WTC11 (cell line): ENCODE data around the gene CCDC57. TPM values are rescaled to one million over a fixed set of nuclear protein-coding genes. Genes with fewer than 3 reads are reported as not detected.

Experiments
- AFF4 ChIP-seq: sonication (generic); formaldehyde crosslinking; IDR thresholded peaks from 2 replicates; pipeline ENCODE4 v1.8.1; 2023; ENCODE audit warnings: mild to moderate bottlenecking, missing genetic modification reagents, borderline replicate concordance
- CBFB ChIP-seq: sonication (generic); formaldehyde crosslinking; IDR thresholded peaks from 2 replicates; pipeline ENCODE4 v1.8.1; 2022; ENCODE audit warnings: mild to moderate bottlenecking, low read depth, missing genetic modification reagents
- E2F1 ChIP-seq: sonication (generic); formaldehyde crosslinking; IDR thresholded peaks from 2 replicates; pipeline ENCODE4 v1.8.0; 2022; ENCODE audit warnings: mild to moderate bottlenecking, missing genetic modification reagents
- ELF4 ChIP-seq: sonication (generic); formaldehyde crosslinking; IDR thresholded peaks from 2 replicates; pipeline ENCODE4 v1.8.1; 2022; ENCODE audit warnings: low read depth, mild to moderate bottlenecking, moderate library complexity, missing genetic modification reagents
- ETV6 ChIP-seq: sonication (generic); formaldehyde crosslinking; IDR thresholded peaks from 2 replicates; pipeline ENCODE4 v1.8.1; 2022; ENCODE audit warnings: mild to moderate bottlenecking, missing genetic modification reagents
- FOXP1 ChIP-seq: sonication (generic); formaldehyde crosslinking; IDR thresholded peaks from 2 replicates; pipeline ENCODE4 v1.8.0; 2022; ENCODE audit warnings: missing genetic modification reagents, mild to moderate bottlenecking, moderate library complexity, borderline replicate concordance
- GRHL2 ChIP-seq: fragments of 250-450 bp; sonication (Bioruptor Pico); IDR thresholded peaks from 2 replicates; pipeline ENCODE4 v1.8.0; 2022; ENCODE audit warnings: mild to moderate bottlenecking, moderate library complexity; ENCODE audit not compliant: insufficient replicate concordance, severe bottlenecking
- HMGA2 ChIP-seq: fragments of 250-450 bp; sonication (Bioruptor Pico); IDR thresholded peaks from 2 replicates; pipeline ENCODE4 v1.4.0; 2021; ENCODE audit warnings: mild to moderate bottlenecking, moderate library complexity
- IRF2 ChIP-seq: sonication (generic); formaldehyde crosslinking; IDR thresholded peaks from 2 replicates; pipeline ENCODE4 v1.8.0; 2022; ENCODE audit warnings: low read depth, missing genetic modification reagents, borderline replicate concordance
- NR3C1 ChIP-seq: sonication (generic); formaldehyde crosslinking; conservative IDR thresholded peaks from 2 replicates; pipeline ENCODE4 v1.8.1; 2023; ENCODE audit warnings: low read depth, mild to moderate bottlenecking, missing genetic modification reagents
- PRRX2 ChIP-seq: fragments of 250-450 bp; sonication (Bioruptor Pico); IDR thresholded peaks from 2 replicates; pipeline ENCODE4 v1.8.0; 2021; ENCODE audit warnings: mild to moderate bottlenecking
- RORB ChIP-seq: fragments of 250-450 bp; sonication (Bioruptor Pico); IDR thresholded peaks from 2 replicates; pipeline ENCODE4 v1.9.0; 2021; ENCODE audit warnings: mild to moderate bottlenecking
- SP1 ChIP-seq: sonication (generic); formaldehyde crosslinking; conservative IDR thresholded peaks from 2 replicates; pipeline ENCODE4 v1.8.1; 2022; ENCODE audit warnings: missing genetic modification reagents
- TEAD1 ChIP-seq: sonication (generic); formaldehyde crosslinking; IDR thresholded peaks from 2 replicates; pipeline ENCODE4 v1.8.0; 2022; ENCODE audit warnings: mild to moderate bottlenecking, missing genetic modification reagents
- TP53 ChIP-seq: sonication (generic); formaldehyde crosslinking; IDR thresholded peaks from 2 replicates; pipeline ENCODE4 v1.8.1; 2023; ENCODE audit warnings: mild to moderate bottlenecking, missing genetic modification reagents
- ZNF138 ChIP-seq: sonication (generic); formaldehyde crosslinking; conservative IDR thresholded peaks from 2 replicates; pipeline ENCODE4 v1.8.1; 2022; ENCODE audit warnings: mild to moderate bottlenecking, moderate library complexity, missing genetic modification reagents
- ZNF317 ChIP-seq: sonication (generic); formaldehyde crosslinking; IDR thresholded peaks from 2 replicates; pipeline ENCODE4 v1.8.1; 2023; ENCODE audit warnings: low read depth, mild to moderate bottlenecking, moderate library complexity, missing genetic modification reagents, borderline replicate concordance
- ZSCAN18 ChIP-seq: fragments of 250-450 bp; sonication (Bioruptor Pico); IDR thresholded peaks from 2 replicates; pipeline ENCODE4 v2.1.2; 2022; ENCODE audit warnings: mild to moderate bottlenecking, moderate library complexity
- total RNA-seq: library from RNA; stranded (reverse); gene quantifications from 3 replicates; pipeline ENCODE4 v1.2.3, GENCODE V29; 2021
- TF ChIP-seq, protein P1 (sequence below): sonication (generic); formaldehyde crosslinking; IDR thresholded peaks from 2 replicates; pipeline ENCODE4 v1.8.1; 2023; ENCODE audit warnings: mild to moderate bottlenecking, missing genetic modification reagents, moderate library complexity
- TF ChIP-seq, protein P2 (sequence below): fragments of 250-450 bp; sonication (Bioruptor Pico); IDR thresholded peaks from 2 replicates; pipeline ENCODE4 v1.8.0; 2021; ENCODE audit warnings: mild to moderate bottlenecking
- TF ChIP-seq, protein P3 (sequence below): fragments of 200-600 bp; IDR thresholded peaks from 2 replicates; pipeline ENCODE4 v1.8.0; 2022; ENCODE audit warnings: antibody characterized with exemption
- TF ChIP-seq, protein P4 (sequence below): sonication (generic); formaldehyde crosslinking; IDR thresholded peaks from 2 replicates; pipeline ENCODE4 v1.8.1; 2023; ENCODE audit warnings: mild to moderate bottlenecking, missing genetic modification reagents

The CCDC57 gene
- total RNA-seq, 1 experiment from 2014 or later, result 20.0 TPM

DNA sequence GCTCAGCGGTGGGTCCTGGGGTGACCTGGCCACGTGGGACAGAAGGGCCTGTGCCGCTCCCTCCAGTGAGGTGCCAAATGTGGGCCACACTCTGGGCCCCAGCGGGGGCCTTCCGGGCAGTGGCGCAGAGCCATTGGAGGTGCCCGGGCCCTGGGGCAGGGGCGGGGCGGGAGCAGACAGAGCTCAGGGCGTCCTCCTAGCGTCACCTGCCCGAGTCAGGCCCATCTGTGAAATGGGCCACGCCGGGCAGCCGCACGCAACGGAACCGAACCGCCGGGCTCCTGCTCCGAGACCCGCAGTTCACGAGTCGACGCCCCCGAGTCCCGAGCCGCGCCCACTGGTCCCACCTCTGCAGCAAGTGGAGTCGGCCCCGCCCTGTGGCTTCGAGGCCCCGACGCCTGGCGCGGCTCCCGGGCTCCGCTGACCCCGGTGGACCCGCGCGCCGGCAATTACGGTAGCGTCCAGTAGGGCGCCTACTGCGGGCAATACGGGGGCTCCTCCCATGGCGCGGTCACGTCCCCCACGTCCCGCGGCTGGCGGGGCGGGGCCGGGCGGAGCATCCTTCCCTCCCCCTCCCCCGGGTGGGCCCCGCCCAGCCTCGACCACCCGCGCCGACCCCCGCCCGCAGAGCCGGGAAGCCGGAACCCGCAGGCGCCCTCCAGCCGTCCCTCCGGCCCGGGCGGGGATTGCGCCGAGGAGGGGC, 18.1 kb upstream of the CCDC57 start (continued):
- no peak for TF ChIP-seq ETV6 (CRISPR knock-in tag)
- TF ChIP-seq ZNF317, result no peak
- TF ChIP-seq FOXP1 (CRISPR knock-in tag), result 0 out of 2 replicates have a peak, but pooled peaks have one; percentile 15
- no peak for TF ChIP-seq ZNF138
- no peak for TF ChIP-seq GRHL2 (CRISPR knock-in tag)
- no peak for TF ChIP-seq NR3C1
- TF ChIP-seq TEAD1 (CRISPR knock-in tag), result peak; percentile 29; the same call in 1 of the 2 replicates
- no peak; the same call in 1 of the 2 replicates for TF ChIP-seq E2F1
- 0 out of 2 replicates have a peak, but pooled peaks have one; percentile 4 for TF ChIP-seq ZSCAN18
- TF ChIP-seq, protein P1, sequence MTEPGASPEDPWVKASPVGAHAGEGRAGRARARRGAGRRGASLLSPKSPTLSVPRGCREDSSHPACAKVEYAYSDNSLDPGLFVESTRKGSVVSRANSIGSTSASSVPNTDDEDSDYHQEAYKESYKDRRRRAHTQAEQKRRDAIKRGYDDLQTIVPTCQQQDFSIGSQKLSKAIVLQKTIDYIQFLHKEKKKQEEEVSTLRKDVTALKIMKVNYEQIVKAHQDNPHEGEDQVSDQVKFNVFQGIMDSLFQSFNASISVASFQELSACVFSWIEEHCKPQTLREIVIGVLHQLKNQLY, result 0 out of 2 replicates have a peak, but pooled peaks have one; percentile 38
- TF ChIP-seq AFF4, result no peak
- TF ChIP-seq PRRX2 (CRISPR knock-in tag), result no peak
- no peak for TF ChIP-seq HMGA2
- TF ChIP-seq, protein P2, sequence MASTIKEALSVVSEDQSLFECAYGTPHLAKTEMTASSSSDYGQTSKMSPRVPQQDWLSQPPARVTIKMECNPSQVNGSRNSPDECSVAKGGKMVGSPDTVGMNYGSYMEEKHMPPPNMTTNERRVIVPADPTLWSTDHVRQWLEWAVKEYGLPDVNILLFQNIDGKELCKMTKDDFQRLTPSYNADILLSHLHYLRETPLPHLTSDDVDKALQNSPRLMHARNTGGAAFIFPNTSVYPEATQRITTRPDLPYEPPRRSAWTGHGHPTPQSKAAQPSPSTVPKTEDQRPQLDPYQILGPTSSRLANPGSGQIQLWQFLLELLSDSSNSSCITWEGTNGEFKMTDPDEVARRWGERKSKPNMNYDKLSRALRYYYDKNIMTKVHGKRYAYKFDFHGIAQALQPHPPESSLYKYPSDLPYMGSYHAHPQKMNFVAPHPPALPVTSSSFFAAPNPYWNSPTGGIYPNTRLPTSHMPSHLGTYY (CRISPR knock-in tag), result no peak
- 0 out of 2 replicates have a peak, but pooled peaks have one; percentile 34 for TF ChIP-seq ELF4 (CRISPR knock-in tag)
- no peak for TF ChIP-seq IRF2 (CRISPR knock-in tag)
- no peak for TF ChIP-seq SP1
- TF ChIP-seq, protein P3, sequence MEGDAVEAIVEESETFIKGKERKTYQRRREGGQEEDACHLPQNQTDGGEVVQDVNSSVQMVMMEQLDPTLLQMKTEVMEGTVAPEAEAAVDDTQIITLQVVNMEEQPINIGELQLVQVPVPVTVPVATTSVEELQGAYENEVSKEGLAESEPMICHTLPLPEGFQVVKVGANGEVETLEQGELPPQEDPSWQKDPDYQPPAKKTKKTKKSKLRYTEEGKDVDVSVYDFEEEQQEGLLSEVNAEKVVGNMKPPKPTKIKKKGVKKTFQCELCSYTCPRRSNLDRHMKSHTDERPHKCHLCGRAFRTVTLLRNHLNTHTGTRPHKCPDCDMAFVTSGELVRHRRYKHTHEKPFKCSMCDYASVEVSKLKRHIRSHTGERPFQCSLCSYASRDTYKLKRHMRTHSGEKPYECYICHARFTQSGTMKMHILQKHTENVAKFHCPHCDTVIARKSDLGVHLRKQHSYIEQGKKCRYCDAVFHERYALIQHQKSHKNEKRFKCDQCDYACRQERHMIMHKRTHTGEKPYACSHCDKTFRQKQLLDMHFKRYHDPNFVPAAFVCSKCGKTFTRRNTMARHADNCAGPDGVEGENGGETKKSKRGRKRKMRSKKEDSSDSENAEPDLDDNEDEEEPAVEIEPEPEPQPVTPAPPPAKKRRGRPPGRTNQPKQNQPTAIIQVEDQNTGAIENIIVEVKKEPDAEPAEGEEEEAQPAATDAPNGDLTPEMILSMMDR, result peak; percentile 34
- TF ChIP-seq RORB (CRISPR knock-in tag), result no peak
- TF ChIP-seq, protein P4, sequence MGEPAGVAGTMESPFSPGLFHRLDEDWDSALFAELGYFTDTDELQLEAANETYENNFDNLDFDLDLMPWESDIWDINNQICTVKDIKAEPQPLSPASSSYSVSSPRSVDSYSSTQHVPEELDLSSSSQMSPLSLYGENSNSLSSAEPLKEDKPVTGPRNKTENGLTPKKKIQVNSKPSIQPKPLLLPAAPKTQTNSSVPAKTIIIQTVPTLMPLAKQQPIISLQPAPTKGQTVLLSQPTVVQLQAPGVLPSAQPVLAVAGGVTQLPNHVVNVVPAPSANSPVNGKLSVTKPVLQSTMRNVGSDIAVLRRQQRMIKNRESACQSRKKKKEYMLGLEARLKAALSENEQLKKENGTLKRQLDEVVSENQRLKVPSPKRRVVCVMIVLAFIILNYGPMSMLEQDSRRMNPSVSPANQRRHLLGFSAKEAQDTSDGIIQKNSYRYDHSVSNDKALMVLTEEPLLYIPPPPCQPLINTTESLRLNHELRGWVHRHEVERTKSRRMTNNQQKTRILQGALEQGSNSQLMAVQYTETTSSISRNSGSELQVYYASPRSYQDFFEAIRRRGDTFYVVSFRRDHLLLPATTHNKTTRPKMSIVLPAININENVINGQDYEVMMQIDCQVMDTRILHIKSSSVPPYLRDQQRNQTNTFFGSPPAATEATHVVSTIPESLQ (CRISPR knock-in tag), result no peak
- no peak for TF ChIP-seq TP53 (CRISPR knock-in tag)
- no peak for TF ChIP-seq CBFB (CRISPR knock-in tag)
